HepG2 (cell line): ENCODE results near the gene SLC25A46. TPM values are rescaled to one million over a fixed set of nuclear protein-coding genes. Genes with fewer than 3 reads are reported as not detected.

ENCODE experiments used
- ATAC-seq: fragments of 200-7000 bp; cut with Tn5 transposase; 3 replicates; pipeline ENCODE4 v1.9.1; 2020; ENCODE audit warnings: mild to moderate bottlenecking, moderate library complexity
- BruUV-seq: library from RNA; stranded (reverse); fragments of 400-500 nt; replicated peaks from 2 replicates; lab custom pipeline; 2021; lab: Mats Ljungman, UMichigan
- CTCF ChIA-PET: fragments of 300-600 bp; formaldehyde crosslinking; extraction: SDS; loops from one replicate; lab custom pipeline; 2021; ENCODE audit warnings: low total read pairs, inconsistent platforms, low intra/inter-chr PET ratio; lab: Yijun Ruan, JAX
- POLR2A ChIA-PET: fragments of 350-600 bp; sonication (Branson Sonifier 250); formaldehyde crosslinking; loops from one replicate; lab custom pipeline; 2020; ENCODE audit warnings: antibody characterized with exemption, inconsistent platforms; lab: Yijun Ruan, JAX
- DNase-seq: peaks from one replicate; pipeline ENCODE4 v3.0.0-alpha.2; 2015; ENCODE audit warnings: low spot score
- FAIRE-seq: peaks from 3 replicates; lab custom pipeline; 2011; peaks lifted over from hg19 to GRCh38; lab: Jason Lieb, UNC
- H2AFZ ChIP-seq: one replicate; pipeline ENCODE4 v1.6.1; 2011; ENCODE audit warnings: low read length, inconsistent platforms
- H3K27ac ChIP-seq: fragments of 300-600 bp; 3 replicates; pipeline ENCODE4 v1.8.0; 2011; ENCODE audit warnings: mixed run types, mild to moderate bottlenecking, mixed read lengths, low read length, inconsistent platforms; ENCODE audit not compliant: insufficient read depth; ENCODE audit errors: extremely low read length
- H3K27me3 ChIP-seq, 2 experiments: fragments of 200-600 bp in 1 of 2; 2 replicates in 1 of 2; 3 replicates in 1 of 2; pipeline versions ENCODE4 v1.6.0 to v1.8.0; 2011; ENCODE audit warnings: low read length in 2 of 2, mild to moderate bottlenecking in 2 of 2, moderate library complexity in 2 of 2, inconsistent platforms in 1 of 2; ENCODE audit not compliant: insufficient read depth in 2 of 2, control insufficient read depth in 1 of 2
- H3K36me3 ChIP-seq, 2 experiments: fragments of 200-600 bp in 1 of 2; replicated peaks in 1 of 2; 2 replicates in 1 of 2; 3 replicates in 1 of 2; pipeline versions ENCODE4 v1.5.1 to v1.8.0; 2011; ENCODE audit warnings: low read length in 2 of 2, inconsistent platforms in 1 of 2; ENCODE audit not compliant: insufficient read depth in 2 of 2, control insufficient read depth in 1 of 2
- H3K4me1 ChIP-seq: 2 replicates; pipeline ENCODE4 v1.5.1; 2012; ENCODE audit warnings: low read length, inconsistent platforms; ENCODE audit not compliant: insufficient read depth
- H3K4me2 ChIP-seq: 2 replicates; pipeline ENCODE4 v1.6.0; 2011; ENCODE audit warnings: low read depth, low read length, inconsistent platforms
- H3K4me3 ChIP-seq, 3 experiments: fragments of 200-600 bp in 1 of 3; sonication (generic), shearing (Covaris generic) in 1 of 3; replicated peaks in 1 of 3; 2 replicates each; pipeline ENCODE4 v1.5.1; 2011 to 2016; ENCODE audit warnings: low read length in 3 of 3, inconsistent platforms in 2 of 3, low read depth in 2 of 3, mild to moderate bottlenecking in 2 of 3, control low read depth in 1 of 3, mixed read lengths in 1 of 3; ENCODE audit not compliant: insufficient read depth in 1 of 3
- H3K79me2 ChIP-seq: one replicate; pipeline ENCODE4 v1.6.1; 2011; ENCODE audit warnings: low read length, inconsistent platforms; ENCODE audit not compliant: insufficient read depth
- H3K9ac ChIP-seq: 2 replicates; pipeline ENCODE4 v1.6.0; 2011; ENCODE audit warnings: mild to moderate bottlenecking, low read depth, low read length, inconsistent platforms; ENCODE audit not compliant: insufficient read depth
- H3K9me3 ChIP-seq: 2 replicates; pipeline ENCODE4 v1.5.1; 2012; ENCODE audit warnings: mild to moderate bottlenecking, low read length
- H4K20me1 ChIP-seq: 2 replicates; pipeline ENCODE4 v1.6.0; 2011; ENCODE audit warnings: inconsistent platforms, mild to moderate bottlenecking, low read length, moderate library complexity; ENCODE audit not compliant: insufficient read depth
- GATAD1 ChIP-seq: IDR thresholded peaks from 2 replicates; pipeline ENCODE4 v1.6.1; 2016; ENCODE audit warnings: missing genetic modification reagents, missing compliant biosample characterization
- JARID2 ChIP-seq: sonication (generic); formaldehyde crosslinking; IDR thresholded peaks from 2 replicates; pipeline ENCODE4 v1.8.1; 2023; ENCODE audit warnings: missing genetic modification reagents, inconsistent platforms; ENCODE audit not compliant: insufficient replicate concordance
- KAT8 ChIP-seq: IDR thresholded peaks from 2 replicates; pipeline ENCODE4 v1.6.1; 2016; ENCODE audit warnings: missing genetic modification reagents, missing compliant biosample characterization
- SAP130 ChIP-seq: IDR thresholded peaks from 2 replicates; pipeline ENCODE4 v1.6.1; 2016; ENCODE audit warnings: low read depth
- YEATS4 ChIP-seq: sonication (generic); formaldehyde crosslinking; IDR thresholded peaks from 2 replicates; pipeline ENCODE4 v1.4.0; 2020; ENCODE audit warnings: missing genetic modification reagents, borderline replicate concordance
- ZNF30 ChIP-seq: sonication (generic); formaldehyde crosslinking; IDR thresholded peaks from 2 replicates; pipeline ENCODE4 v1.5.0; 2020; ENCODE audit warnings: mild to moderate bottlenecking, missing genetic modification reagents
- ZSCAN20 ChIP-seq: sonication (generic); formaldehyde crosslinking; IDR thresholded peaks from 2 replicates; pipeline ENCODE4 v1.4.0; 2020; ENCODE audit warnings: missing genetic modification reagents, mild to moderate bottlenecking, borderline replicate concordance
- WGBS: methylation state at CpG from one replicate; pipeline ENCODE4 v1.1.6; 2017; ENCODE audit warnings: low lambda C conversion rate; 5-methylcytosine and 5-hydroxymethylcytosine counted together
- in situ Hi-C: cut with HindIII; loops from 2 replicates; pipeline ENCODE4 v1.10.0; 2017; ENCODE audit warnings: low pct_unique_long_range_greater_than_20kb; ENCODE audit not compliant: extremely low pct_ligation_motif_present
- intact Hi-C: fragments of 100-400 bp; cut with micrococcal nuclease; formaldehyde crosslinking; loops from one replicate; pipeline ENCODE4 v1.10.0; 2022; ENCODE audit not compliant: unreplicated experiment
- polyA plus RNA-seq, 8 experiments: library from polyadenylated mRNA; depleted of rRNA in 3 of 8; stranded (reverse) in 7 of 8; unstranded in 1 of 8; fragments of >200 nt; fragmentation: Illumina TruSeq in 4 of 8; extraction: Trizol in 4 of 8; gene quantifications; 2 replicates each; pipeline versions ENCODE4 v1.2.1 to v1.2.3, GENCODE V29; 2011 to 2016; ENCODE audit warnings: low read depth in 4 of 8, missing spikeins in 1 of 8, mixed read lengths in 1 of 8; ENCODE audit not compliant: insufficient read depth in 1 of 8
- total RNA-seq, 5 experiments: library from RNA; depleted of rRNA; stranded (reverse); fragments of >200 nt; fragmentation: Illumina TruSeq; extraction: Trizol; gene quantifications; 2 replicates each; pipeline ENCODE4 v1.2.3, GENCODE V29; 2016; ENCODE audit warnings: low read depth in 1 of 5
- TF ChIP-seq, protein P1 (sequence below), 2 experiments: sonication (generic) in 1 of 2; formaldehyde crosslinking in 1 of 2; IDR thresholded peaks; 2 replicates each; pipeline versions ENCODE4 v1.5.1 to v1.6.1; 2011 to 2020; ENCODE audit warnings: borderline replicate concordance in 1 of 2, low read depth in 1 of 2, low read length in 1 of 2, mild to moderate bottlenecking in 1 of 2, missing genetic modification reagents in 1 of 2, moderate library complexity in 1 of 2
- TF ChIP-seq, protein P2 (sequence below), 2 experiments: IDR thresholded peaks; 2 replicates each; pipeline ENCODE4 v1.6.1; 2011 to 2012; ENCODE audit warnings: low read length in 2 of 2, borderline replicate concordance in 1 of 2, low read depth in 1 of 2, mild to moderate bottlenecking in 1 of 2, moderate library complexity in 1 of 2
- TF ChIP-seq, protein P3 (sequence below): sonication (generic); formaldehyde crosslinking; IDR thresholded peaks from 2 replicates; pipeline ENCODE4 v1.4.0; 2020; ENCODE audit warnings: missing genetic modification reagents

Gene SLC25A46
- total and polyA plus RNA-seq, 2 of the 13 experiments (the other 11 are each of a cell fraction or from before 2014, with no cell fraction given), result 14.2 to 34.6 TPM

DNA sequence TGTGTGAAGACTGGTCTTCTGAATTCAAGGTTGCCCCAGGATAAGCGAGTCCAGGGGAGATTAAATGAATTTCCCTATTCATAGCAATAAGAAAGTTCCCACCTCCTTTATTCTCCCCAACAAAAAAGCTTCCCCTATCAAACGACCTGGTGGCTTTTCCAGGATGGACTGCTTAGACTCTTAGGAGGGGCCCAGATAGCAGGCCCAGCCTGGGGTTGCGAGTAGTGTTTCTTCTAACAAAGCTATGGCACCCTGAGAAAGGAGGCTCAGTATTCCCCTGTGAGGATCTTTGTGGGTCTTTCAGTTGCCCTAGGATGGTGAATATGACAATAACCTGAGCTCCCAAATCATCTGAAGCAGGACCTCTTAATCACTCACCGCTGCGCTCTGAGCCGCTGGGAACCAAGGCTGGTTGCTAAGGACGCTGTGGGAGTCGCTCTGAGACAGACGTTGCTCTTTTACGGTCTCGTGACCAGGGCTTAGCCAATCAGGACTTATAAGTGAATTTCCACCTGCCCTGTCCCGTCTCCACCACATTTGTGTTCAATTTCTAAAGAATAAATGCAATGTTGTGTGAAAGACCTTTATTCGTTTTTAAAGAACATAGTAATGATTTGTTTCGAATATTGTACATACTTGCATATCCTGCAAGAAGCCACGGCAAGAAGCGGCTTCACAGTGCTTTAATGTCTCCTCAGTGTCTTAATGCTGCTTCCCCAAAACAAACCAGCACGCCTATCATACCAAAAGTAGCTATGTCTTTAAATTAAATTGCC lies 12.4 kb upstream of the SLC25A46 start, which contains the start of gene TMEM232 (continued):
- TF ChIP-seq ZSCAN20, result no peak
- TF ChIP-seq JARID2 (CRISPR knock-in tag), result no peak
- TF ChIP-seq, protein P1, sequence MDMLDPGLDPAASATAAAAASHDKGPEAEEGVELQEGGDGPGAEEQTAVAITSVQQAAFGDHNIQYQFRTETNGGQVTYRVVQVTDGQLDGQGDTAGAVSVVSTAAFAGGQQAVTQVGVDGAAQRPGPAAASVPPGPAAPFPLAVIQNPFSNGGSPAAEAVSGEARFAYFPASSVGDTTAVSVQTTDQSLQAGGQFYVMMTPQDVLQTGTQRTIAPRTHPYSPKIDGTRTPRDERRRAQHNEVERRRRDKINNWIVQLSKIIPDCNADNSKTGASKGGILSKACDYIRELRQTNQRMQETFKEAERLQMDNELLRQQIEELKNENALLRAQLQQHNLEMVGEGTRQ (IDR thresholded peaks at IDR 0.05; ENCODE audit: low read depth, low read length), result peak; percentile 74
- TF ChIP-seq, protein P1 (CRISPR knock-in tag; IDR thresholded peaks at IDR 0.05; ENCODE audit: borderline replicate concordance), result peak; percentile 78; the same call in 1 of the 2 replicates
- peak; percentile 57 for TF ChIP-seq SAP130
- peak; percentile 24; the same call in 1 of the 2 replicates for TF ChIP-seq KAT8 (CRISPR knock-in tag)
- TF ChIP-seq GATAD1 (CRISPR knock-in tag), result peak; percentile 22; the same call in 1 of the 2 replicates
- TF ChIP-seq, all 625 proteins: peak for 13

DNA sequence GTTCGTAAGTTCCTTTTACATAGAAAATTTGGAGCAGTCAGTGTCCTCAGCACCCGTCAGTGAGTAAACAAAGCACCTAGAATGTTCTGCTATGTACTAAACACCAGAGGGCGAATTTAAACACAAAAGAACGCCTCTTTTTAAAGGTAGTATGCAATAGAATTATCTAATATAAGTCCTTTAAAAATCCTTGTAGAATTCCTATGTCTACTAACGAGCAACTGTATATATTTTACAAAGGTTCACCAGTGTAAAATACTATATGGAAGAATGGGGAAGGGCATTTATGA lies 11.8 kb upstream of the SLC25A46 start:
- no TSS peak for BruUV-seq
- ChIA-PET CTCF (no interaction called here), POLR2A (no interaction called here)
- Histone ChIP-seq H3K4me1 (0 out of 2 replicates have a peak, but pooled peaks cover 6% of the 10 kb centered on the region), H3K4me3 (peak overlapping the region; percentile 29 to 48 (median 46); a peak in 4 of 6 replicates), H4K20me1 (no peaks in the 10 kb centered on the region), H3K27ac (no peak overlapping the region), H3K9me3 (no peaks in the 10 kb centered on the region), H2AFZ (peak overlapping the region; percentile 61), H3K27me3 (no peaks in the 10 kb centered on the region), H3K79me2 (no peaks in the 10 kb centered on the region), H3K4me2 (peak overlapping the region; percentile 66), H3K9ac (no peak overlapping the region), H3K36me3 (no peaks in the 10 kb centered on the region)
- ATAC-seq (peak; percentile 82), DNase-seq (peak; percentile 8), FAIRE-seq (no peak)
- in situ Hi-C loops, result no loop called here
- intact Hi-C loops, result no loop called here
- WGBS, result 3% methylated on average over 5 of the region's 5 CpGs
- TF ChIP-seq, protein P2, sequence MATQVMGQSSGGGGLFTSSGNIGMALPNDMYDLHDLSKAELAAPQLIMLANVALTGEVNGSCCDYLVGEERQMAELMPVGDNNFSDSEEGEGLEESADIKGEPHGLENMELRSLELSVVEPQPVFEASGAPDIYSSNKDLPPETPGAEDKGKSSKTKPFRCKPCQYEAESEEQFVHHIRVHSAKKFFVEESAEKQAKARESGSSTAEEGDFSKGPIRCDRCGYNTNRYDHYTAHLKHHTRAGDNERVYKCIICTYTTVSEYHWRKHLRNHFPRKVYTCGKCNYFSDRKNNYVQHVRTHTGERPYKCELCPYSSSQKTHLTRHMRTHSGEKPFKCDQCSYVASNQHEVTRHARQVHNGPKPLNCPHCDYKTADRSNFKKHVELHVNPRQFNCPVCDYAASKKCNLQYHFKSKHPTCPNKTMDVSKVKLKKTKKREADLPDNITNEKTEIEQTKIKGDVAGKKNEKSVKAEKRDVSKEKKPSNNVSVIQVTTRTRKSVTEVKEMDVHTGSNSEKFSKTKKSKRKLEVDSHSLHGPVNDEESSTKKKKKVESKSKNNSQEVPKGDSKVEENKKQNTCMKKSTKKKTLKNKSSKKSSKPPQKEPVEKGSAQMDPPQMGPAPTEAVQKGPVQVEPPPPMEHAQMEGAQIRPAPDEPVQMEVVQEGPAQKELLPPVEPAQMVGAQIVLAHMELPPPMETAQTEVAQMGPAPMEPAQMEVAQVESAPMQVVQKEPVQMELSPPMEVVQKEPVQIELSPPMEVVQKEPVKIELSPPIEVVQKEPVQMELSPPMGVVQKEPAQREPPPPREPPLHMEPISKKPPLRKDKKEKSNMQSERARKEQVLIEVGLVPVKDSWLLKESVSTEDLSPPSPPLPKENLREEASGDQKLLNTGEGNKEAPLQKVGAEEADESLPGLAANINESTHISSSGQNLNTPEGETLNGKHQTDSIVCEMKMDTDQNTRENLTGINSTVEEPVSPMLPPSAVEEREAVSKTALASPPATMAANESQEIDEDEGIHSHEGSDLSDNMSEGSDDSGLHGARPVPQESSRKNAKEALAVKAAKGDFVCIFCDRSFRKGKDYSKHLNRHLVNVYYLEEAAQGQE (IDR thresholded peaks at IDR 0.05; ENCODE audit: borderline replicate concordance in 1 of 2, low read depth in 1 of 2, low read length in 2 of 2), result no peak
- no peak for TF ChIP-seq YEATS4 (CRISPR knock-in tag)
- TF ChIP-seq, protein P3, sequence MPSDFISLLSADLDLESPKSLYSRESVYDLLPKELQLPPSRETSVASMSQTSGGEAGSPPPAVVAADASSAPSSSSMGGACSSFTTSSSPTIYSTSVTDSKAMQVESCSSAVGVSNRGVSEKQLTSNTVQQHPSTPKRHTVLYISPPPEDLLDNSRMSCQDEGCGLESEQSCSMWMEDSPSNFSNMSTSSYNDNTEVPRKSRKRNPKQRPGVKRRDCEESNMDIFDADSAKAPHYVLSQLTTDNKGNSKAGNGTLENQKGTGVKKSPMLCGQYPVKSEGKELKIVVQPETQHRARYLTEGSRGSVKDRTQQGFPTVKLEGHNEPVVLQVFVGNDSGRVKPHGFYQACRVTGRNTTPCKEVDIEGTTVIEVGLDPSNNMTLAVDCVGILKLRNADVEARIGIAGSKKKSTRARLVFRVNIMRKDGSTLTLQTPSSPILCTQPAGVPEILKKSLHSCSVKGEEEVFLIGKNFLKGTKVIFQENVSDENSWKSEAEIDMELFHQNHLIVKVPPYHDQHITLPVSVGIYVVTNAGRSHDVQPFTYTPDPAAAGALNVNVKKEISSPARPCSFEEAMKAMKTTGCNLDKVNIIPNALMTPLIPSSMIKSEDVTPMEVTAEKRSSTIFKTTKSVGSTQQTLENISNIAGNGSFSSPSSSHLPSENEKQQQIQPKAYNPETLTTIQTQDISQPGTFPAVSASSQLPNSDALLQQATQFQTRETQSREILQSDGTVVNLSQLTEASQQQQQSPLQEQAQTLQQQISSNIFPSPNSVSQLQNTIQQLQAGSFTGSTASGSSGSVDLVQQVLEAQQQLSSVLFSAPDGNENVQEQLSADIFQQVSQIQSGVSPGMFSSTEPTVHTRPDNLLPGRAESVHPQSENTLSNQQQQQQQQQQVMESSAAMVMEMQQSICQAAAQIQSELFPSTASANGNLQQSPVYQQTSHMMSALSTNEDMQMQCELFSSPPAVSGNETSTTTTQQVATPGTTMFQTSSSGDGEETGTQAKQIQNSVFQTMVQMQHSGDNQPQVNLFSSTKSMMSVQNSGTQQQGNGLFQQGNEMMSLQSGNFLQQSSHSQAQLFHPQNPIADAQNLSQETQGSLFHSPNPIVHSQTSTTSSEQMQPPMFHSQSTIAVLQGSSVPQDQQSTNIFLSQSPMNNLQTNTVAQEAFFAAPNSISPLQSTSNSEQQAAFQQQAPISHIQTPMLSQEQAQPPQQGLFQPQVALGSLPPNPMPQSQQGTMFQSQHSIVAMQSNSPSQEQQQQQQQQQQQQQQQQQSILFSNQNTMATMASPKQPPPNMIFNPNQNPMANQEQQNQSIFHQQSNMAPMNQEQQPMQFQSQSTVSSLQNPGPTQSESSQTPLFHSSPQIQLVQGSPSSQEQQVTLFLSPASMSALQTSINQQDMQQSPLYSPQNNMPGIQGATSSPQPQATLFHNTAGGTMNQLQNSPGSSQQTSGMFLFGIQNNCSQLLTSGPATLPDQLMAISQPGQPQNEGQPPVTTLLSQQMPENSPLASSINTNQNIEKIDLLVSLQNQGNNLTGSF (CRISPR knock-in tag), result no peak
- TF ChIP-seq ZNF30, result no peak
